Measurements from ENCODE around the gene RNF111. TPM values are rescaled to one million over a fixed set of nuclear protein-coding genes. Genes with fewer than 3 reads are reported as not detected.

RNF111 gene
- total and polyA plus RNA-seq, 10 of the 15 experiments (the other 5 are each of a cell fraction or from before 2014, with no cell fraction given): 8.6 to 34.7 (median 15.7) TPM

- TF ChIP-seq SREBF1 (IDR thresholded peaks at IDR 0.05; ENCODE audit: low read length): no peak
- TF ChIP-seq CTCF (IDR thresholded peaks at IDR 0.05 in 2 of 3, conservative IDR thresholded peaks at IDR 0.05 in 1 of 3; ENCODE audit: control insufficient read depth in 2 of 3, extremely low read depth in 1 of 3, insufficient read depth in 1 of 3, low read depth in 3 of 3, low read length in 3 of 3): no peak
- TF ChIP-seq EP300 (IDR thresholded peaks at IDR 0.05; ENCODE audit: borderline replicate concordance in 1 of 2, control insufficient read depth in 1 of 2, low read depth in 2 of 2, low read length in 2 of 2): no peak
- TF ChIP-seq BACH1 (IDR thresholded peaks at IDR 0.05; ENCODE audit: borderline replicate concordance): 0 out of 2 replicates have a peak, but pooled peaks have one; percentile 18
- no peak for TF ChIP-seq ZBTB4 (CRISPR knock-in tag; IDR thresholded peaks at IDR 0.05)
- no peak for TF ChIP-seq HDAC6 (IDR thresholded peaks at IDR 0.05; ENCODE audit: unreplicated experiment)
- TF ChIP-seq FOS (IDR thresholded peaks at IDR 0.05; ENCODE audit: borderline replicate concordance, extremely low read depth, insufficient read length): no peak
- no peak for TF ChIP-seq HSF1 (IDR thresholded peaks at IDR 0.05; ENCODE audit: low read depth, low read length)
- TF ChIP-seq ATF3 (IDR thresholded peaks at IDR 0.05; ENCODE audit: borderline replicate concordance, extremely low read depth, low read depth, low read length): no peak
- TF ChIP-seq, protein P1, sequence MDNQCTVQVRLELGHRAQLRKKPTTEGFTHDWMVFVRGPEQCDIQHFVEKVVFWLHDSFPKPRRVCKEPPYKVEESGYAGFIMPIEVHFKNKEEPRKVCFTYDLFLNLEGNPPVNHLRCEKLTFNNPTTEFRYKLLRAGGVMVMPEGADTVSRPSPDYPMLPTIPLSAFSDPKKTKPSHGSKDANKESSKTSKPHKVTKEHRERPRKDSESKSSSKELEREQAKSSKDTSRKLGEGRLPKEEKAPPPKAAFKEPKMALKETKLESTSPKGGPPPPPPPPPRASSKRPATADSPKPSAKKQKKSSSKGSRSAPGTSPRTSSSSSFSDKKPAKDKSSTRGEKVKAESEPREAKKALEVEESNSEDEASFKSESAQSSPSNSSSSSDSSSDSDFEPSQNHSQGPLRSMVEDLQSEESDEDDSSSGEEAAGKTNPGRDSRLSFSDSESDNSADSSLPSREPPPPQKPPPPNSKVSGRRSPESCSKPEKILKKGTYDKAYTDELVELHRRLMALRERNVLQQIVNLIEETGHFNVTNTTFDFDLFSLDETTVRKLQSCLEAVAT (IDR thresholded peaks at IDR 0.05): no peak
- TF ChIP-seq SMAD5 (IDR thresholded peaks at IDR 0.05; ENCODE audit: low read depth): peak; percentile 20
- TF ChIP-seq ZBTB33 (IDR thresholded peaks at IDR 0.05): no peak
- TF ChIP-seq ZNF274 (IDR thresholded peaks at IDR 0.05; ENCODE audit: insufficient read depth, insufficient read length): no peak
Observed at GRCh38 chr15:58988006-58988785, 733 bp downstream of the RNF111 start (continued).

Data from GM12878 (cell line).